NCI-H2227 (cell line): ENCODE measurements around the gene GALNTL6.
"Not testable (repeated sequence)": the region's sequence is repeated elsewhere in the genome, so short reads cannot be mapped to it uniquely, and the experiment has no call there.

ENCODE experiments used
- DNase-seq: peaks from one replicate; lab custom pipeline; 2025; ENCODE audit not compliant: unreplicated experiment; lab: John Stamatoyannopoulos, UW

Gene GALNTL6

GRCh38 chr4:172786039-172786792 is 973.0 kb downstream of the GALNTL6 start:
- no peak for DNase-seq

- no peak for DNase-seq
Observed at GRCh38 chr4:172787111-172787510, 973.9 kb downstream of the GALNTL6 start.

GRCh38 chr4:172791841-172792240 is 978.6 kb downstream of the GALNTL6 start:
- no peak for DNase-seq

DNA sequence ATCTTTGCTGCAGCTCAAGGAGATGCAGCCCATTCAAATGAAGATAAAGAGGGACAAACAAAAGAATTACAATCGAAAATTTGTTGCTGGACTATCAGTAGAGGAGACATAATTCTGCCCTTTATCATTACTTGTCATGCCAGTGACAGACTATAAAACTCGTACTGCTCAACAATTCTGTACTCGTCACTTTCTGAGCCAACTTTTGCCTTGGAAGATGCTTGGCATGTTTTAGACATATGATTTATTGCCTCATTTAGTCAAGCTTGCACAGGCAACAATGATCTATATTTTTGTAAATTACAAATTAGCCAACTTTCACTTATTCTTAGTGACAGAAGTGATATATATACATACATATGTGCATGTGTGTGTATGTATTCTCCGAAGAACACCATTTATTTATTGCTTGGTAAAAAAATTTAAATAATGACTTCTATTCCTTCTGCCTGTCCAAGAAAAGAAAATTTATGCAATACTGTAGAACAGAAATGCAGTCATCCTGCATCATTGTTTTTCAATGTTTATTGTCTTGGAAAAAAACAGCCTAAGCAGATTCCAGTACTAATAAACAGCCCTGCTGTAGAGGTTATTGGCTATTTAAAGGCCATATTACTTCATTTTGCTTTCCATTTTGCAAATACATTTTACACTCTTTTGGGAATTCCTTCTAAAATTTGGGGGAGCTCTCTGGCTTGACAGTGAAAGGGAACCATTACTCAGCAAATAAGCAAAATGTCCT is 980.5 kb downstream of the GALNTL6 start:
- DNase-seq, result no peak

DNA sequence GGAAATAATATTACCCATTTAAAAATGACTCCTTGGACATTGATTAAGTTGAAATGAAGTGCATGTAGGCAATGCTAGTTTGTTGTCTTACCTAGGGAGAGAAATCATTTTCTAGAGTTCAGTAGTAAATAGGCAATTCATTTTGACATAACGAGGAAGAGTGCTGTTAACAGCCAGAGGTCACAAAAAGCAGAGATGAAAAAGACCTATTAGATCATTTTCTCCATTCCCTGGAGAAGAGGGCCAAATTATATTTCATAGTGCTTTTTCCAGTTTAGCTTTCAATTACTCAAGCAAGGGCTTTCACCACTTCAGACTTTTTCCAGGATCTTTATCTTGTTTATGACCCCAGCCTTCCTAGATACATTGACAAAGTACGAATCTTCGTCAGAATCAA is 981.1 kb downstream of the GALNTL6 start:
- DNase-seq, result no peak

GRCh38 chr4:172797281-172797680 is 984.1 kb downstream of the GALNTL6 start:
- not testable (repeated sequence) for DNase-seq

DNA sequence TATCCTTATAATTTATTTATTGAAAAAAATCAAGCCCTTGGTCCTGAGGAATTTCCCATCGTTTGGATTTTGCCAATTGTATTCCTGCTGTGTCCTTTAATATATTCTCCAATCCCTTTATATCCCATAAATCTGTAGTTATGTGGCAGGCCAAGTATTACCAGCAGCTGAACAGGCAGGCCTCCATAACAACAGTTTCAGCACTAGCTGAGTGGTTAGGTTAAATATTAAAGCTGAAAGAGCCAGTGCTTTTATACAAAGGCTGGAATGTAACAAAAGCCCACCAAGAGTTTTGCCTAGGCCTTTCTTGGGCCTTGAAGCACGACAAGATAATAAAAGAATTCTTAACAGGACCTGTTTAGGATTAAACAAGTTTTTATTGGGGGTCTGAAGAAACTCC is 988.8 kb downstream of the GALNTL6 start:
- no peak for DNase-seq

DNA sequence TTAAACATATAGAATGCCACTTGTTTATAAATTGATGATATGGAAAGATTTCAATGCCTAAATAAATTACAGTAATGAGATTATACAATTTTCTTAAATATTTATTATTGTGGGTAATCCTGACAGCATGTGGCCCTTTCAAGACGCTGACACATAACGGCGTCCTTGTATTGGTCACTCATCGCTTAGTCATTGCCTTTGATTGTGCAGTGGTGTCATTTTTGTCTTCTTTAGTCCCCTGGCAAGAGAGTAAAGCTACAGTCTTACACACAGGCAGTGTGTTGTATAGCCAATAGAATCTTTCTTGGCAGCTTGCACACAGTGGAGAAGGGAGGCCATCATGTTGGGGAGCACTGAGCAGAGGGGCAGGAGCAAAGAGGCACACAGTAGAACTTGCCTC is 993.6 kb downstream of the GALNTL6 start:
- no peak for DNase-seq

DNA sequence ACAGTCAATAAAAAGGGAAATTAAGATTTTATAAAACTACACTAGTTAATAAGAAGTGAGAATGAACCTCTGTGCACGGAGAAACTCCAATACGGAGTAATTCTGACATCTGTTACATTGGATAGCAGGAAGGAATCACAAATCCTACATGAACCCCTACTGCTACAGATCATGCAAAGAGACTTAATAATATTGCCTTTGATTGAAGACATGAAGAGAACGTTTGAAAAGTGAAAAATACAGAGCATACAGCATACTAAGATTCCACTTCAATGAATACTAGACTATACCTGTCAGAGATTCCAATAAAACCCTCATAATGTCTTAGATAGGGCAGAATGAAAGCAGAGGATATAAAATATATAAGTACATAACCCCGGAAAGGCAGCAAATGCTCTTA is 995.0 kb downstream of the GALNTL6 start:
- DNase-seq, result no peak

DNA sequence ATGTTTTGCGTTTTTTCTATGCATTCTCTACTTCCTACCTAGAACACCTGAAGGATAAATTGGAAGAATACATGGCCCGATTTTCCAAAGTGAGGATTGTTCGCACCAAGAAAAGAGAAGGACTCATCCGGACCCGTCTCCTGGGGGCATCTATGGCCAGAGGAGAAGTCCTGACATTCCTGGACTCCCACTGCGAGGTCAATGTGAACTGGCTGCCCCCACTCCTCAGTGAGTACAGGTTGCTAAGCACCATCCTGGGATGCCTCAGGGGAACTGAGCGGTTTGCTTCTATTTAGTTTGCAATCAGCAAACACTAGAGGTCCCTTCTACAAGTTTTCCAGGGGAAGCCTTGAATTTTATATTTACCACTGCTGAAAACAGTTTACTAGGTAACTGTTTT is 996.1 kb downstream of the GALNTL6 start:
- no peak for DNase-seq

- no peak for DNase-seq
Observed at GRCh38 chr4:172813359-172813923, 1000.2 kb downstream of the GALNTL6 start.

DNA sequence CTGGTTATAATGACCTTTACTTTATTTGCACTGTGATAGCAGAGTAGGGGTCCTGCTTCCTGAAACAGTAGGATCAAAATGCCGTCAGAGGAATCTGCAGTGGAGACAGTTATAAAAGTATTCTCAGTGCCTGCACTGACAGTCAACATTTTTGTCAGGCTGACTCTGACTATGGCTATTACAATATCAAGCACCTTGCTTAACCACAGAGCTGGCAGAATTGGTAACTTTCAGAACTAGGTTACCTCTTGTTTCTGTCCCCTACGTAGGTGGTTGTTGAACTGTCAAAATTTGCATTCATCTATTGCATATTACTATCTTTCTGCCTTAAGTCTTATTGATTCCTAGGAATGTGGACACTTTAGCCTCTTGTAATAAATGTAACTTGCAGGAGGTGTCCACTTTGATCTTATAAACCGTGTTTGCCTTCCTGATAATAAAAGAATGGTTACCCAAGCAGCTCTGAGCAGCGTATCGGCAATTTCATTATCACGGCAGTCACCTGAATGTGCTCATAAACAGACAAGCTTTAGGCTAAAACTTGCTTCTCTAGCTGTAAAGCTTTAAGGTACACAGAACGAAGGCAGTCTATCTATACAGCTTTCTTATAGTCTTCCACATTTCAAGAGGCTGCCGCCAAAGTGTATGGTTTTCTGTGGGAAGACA is 1002.4 kb downstream of the GALNTL6 start:
- no peak for DNase-seq

DNA sequence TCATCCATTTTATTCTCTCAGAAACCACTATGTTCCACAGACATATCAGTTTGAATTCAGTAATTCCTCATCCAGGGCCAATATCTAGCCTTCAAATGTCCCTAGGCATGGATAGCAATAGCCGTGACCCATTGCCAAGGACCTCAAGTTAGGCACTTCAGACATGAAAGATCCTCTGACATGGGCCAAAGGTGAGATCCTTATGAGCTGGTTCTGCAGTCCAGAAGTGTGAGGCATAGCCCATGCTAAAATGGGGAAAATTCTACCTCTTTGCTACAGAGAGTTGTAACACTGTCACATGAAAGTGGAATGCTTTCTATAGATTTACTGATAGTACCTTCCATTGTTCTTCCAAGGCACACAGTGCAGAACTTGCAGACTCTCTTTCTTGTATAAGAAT is 1005.7 kb downstream of the GALNTL6 start:
- DNase-seq, result no peak

GRCh38 chr4:172819353-172819752 is 1006.1 kb downstream of the GALNTL6 start:
- no peak for DNase-seq

DNA sequence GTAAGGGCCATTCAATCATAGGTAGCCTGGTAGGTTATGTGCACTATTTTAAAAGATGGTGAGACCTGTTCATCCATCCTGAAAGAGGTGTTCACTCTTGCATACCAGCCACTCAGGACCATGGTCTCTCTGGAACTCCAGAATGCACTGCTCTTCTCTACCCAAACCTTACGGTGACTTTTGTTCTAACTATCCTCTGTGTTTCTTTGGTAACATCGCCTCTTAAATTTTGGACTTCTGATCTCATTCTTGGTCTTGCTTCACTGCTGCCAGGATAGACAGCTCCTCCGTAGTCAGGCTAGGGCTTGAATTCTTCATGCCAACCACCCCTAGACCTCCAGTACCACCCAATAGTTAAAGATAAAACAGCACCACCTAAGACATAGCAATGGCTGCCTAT is 1009.1 kb downstream of the GALNTL6 start:
- no peak for DNase-seq

- DNase-seq, result no peak
Observed at GRCh38 chr4:172826346-172826745, 1013.1 kb downstream of the GALNTL6 start.

GRCh38 chr4:172826861-172827260 is 1013.7 kb downstream of the GALNTL6 start:
- DNase-seq, result no peak

GRCh38 chr4:172830295-172830764 is 1017.1 kb downstream of the GALNTL6 start:
- peak; percentile 0 for DNase-seq

DNA sequence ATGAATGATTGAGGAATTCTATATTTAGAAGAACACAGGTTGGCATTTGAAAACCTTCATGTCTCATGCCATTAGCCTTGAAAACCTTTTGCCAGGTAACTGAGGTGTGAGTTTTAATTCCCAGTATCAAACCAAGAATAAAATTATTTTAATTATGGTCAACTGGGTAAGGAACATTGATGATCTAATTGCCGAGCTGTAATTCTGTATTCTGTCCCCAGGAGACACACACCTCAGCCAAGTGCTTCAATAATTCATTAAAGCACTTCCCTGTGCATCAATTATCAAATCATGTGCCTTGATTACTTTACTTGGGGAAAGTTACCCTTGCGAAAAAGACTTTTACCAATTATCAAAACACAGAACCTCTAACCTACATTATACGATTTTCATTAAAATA is 1023.5 kb downstream of the GALNTL6 start:
- DNase-seq, result no peak

GRCh38 chr4:172838111-172838510 is 1024.9 kb downstream of the GALNTL6 start:
- no peak for DNase-seq

DNA sequence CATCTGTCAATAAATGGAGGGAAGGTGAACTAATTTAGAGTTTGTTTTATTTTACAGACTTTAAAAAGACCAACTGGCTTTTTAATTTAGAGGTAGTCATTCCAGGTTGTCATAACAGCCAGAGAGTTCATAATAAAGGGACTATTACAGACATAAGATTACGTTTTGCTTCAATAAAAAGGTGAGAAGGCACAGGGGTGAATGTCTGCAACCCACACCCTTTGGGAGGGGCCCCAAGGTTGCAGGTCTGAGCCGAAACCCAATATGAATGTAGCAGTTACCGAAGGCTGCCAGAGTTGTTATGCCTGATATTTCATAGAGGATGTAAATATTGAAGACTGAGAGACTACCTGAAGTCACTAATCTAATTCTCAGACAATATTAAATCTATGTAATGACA is 1025.7 kb downstream of the GALNTL6 start:
- DNase-seq, result no peak

GRCh38 chr4:172842779-172843178 is 1029.6 kb downstream of the GALNTL6 start:
- DNase-seq, result no peak
